OCI-LY7 (cell line): ENCODE data around the gene DNAH9. TPM values are rescaled to one million over a fixed set of nuclear protein-coding genes. Genes with fewer than 3 reads are reported as not detected.

ENCODE experiments used
- BruUV-seq: library from RNA; stranded (reverse); fragments of 400-500 nt; replicated peaks from 2 replicates; lab custom pipeline; 2021; lab: Mats Ljungman, UMichigan
- CTCF ChIA-PET: fragments of 300-600 bp; sonication (Branson Sonifier 250); formaldehyde crosslinking; loops from one replicate; lab custom pipeline; 2022; ENCODE audit warnings: antibody characterized with exemption; ENCODE audit not compliant: unreplicated experiment; lab: Charles Lee
- POLR2A ChIA-PET: fragments of 300-600 bp; sonication (Branson Sonifier 250); formaldehyde crosslinking; loops from one replicate; lab custom pipeline; 2022; ENCODE audit warnings: antibody characterized with exemption; lab: Charles Lee
- DNase-seq: peaks from one replicate; pipeline ENCODE4 v3.0.0-alpha.2; 2015; ENCODE audit warnings: low spot score
- H2AFZ ChIP-seq: fragments of 200-600 bp; sonication (generic), shearing (Covaris generic); 2 replicates; pipeline ENCODE4 v1.6.1; 2014; ENCODE audit warnings: mild to moderate bottlenecking, antibody characterized with exemption, low read length, moderate library complexity
- H3K27ac ChIP-seq: fragments of 200-600 bp; sonication (generic); 2 replicates; pipeline ENCODE4 v1.5.1; 2014; ENCODE audit warnings: mixed run types, low read depth, mild to moderate bottlenecking, moderate library complexity, low read length, inconsistent platforms; ENCODE audit not compliant: poor library complexity, severe bottlenecking
- H3K36me3 ChIP-seq: fragments of 200-600 bp; sonication (generic); 2 replicates; pipeline ENCODE4 v1.6.1; 2014; ENCODE audit warnings: mild to moderate bottlenecking, antibody characterized with exemption, low read length, moderate library complexity, mixed read lengths; ENCODE audit not compliant: insufficient read depth
- H3K4me1 ChIP-seq: fragments of 200-600 bp; sonication (generic); 2 replicates; pipeline ENCODE4 v1.5.1; 2014; ENCODE audit warnings: mild to moderate bottlenecking, low read length; ENCODE audit not compliant: insufficient read depth, poor library complexity, severe bottlenecking
- H3K4me2 ChIP-seq: fragments of 200-600 bp; sonication (generic); 2 replicates; pipeline ENCODE4 v1.6.1; 2014; ENCODE audit warnings: mild to moderate bottlenecking, low read length
- H3K4me3 ChIP-seq: fragments of 200-600 bp; sonication (generic); 2 replicates; pipeline ENCODE4 v1.5.1; 2014; ENCODE audit warnings: mild to moderate bottlenecking, low read depth, low read length; ENCODE audit not compliant: poor library complexity, severe bottlenecking
- H3K79me2 ChIP-seq: fragments of 200-600 bp; sonication (generic); 2 replicates; pipeline ENCODE4 v1.6.1; 2016; ENCODE audit warnings: low read depth, mild to moderate bottlenecking, low read length, moderate library complexity, mixed read lengths; ENCODE audit not compliant: insufficient read depth
- H3K9me2 ChIP-seq: fragments of 200-600 bp; sonication (generic); 2 replicates; pipeline ENCODE4 v1.6.1; 2016; ENCODE audit warnings: mild to moderate bottlenecking, low read length, mixed read lengths; ENCODE audit not compliant: insufficient read depth
- H3K9me3 ChIP-seq: fragments of 200-600 bp; sonication (generic); 2 replicates; pipeline ENCODE4 v1.6.1; 2014; ENCODE audit warnings: mild to moderate bottlenecking, mixed run types, low read length, mixed read lengths
- H4K20me1 ChIP-seq: fragments of 200-600 bp; sonication (generic); 2 replicates; pipeline ENCODE4 v1.6.1; 2014; ENCODE audit warnings: mild to moderate bottlenecking, antibody characterized with exemption, low read length, moderate library complexity, mixed read lengths; ENCODE audit not compliant: insufficient read depth
- CTCF ChIP-seq: fragments of 200-600 bp; sonication (generic); conservative IDR thresholded peaks from 2 replicates; pipeline ENCODE4 v1.5.1; 2014; ENCODE audit warnings: mild to moderate bottlenecking, antibody characterized with exemption, low read length, moderate library complexity, mixed read lengths
- EZH2phosphoT487 ChIP-seq: fragments of 200-600 bp; sonication (generic); IDR thresholded peaks from 2 replicates; pipeline ENCODE4 v1.6.1; 2018; ENCODE audit warnings: low read depth, borderline replicate concordance, mild to moderate bottlenecking, mixed run types, antibody characterized with exemption, low read length, moderate library complexity, mixed read lengths
- intact Hi-C: fragments of 100-400 bp; cut with micrococcal nuclease; formaldehyde crosslinking; loops from one replicate; pipeline ENCODE4 v1.10.0; 2022; ENCODE audit not compliant: unreplicated experiment
- total RNA-seq, 2 experiments: library from RNA; depleted of rRNA in 1 of 2; stranded (reverse); fragments of >200 nt in 1 of 2; shearing (Covaris generic) in 1 of 2; gene quantifications; 2 replicates each; pipeline ENCODE4 v1.2.3, GENCODE V29; 2014 to 2022

Gene DNAH9
- total RNA-seq, 2 experiments from 2014 or later: not detected

GRCh38 chr17:11979795-11980194, 381.5 kb downstream of the DNAH9 start:
- POLR2A ChIA-PET: no interaction called here
- Histone ChIP-seq H3K27ac (no peak overlapping the region), H2AFZ (no peak overlapping the region), H3K4me1 (no peaks in the 10 kb centered on the region), H3K79me2 (no peaks in the 10 kb centered on the region), H4K20me1 (no peaks in the 10 kb centered on the region), H3K36me3 (peaks cover 35% of the 10 kb centered on the region), H3K4me3 (no peak overlapping the region), H3K9me3 (no peaks in the 10 kb centered on the region), H3K9me2 (no peaks in the 10 kb centered on the region), H3K4me2 (no peak overlapping the region)
- TF ChIP-seq CTCF (no peak), EZH2phosphoT487 (no peak)
- CTCF ChIA-PET: no interaction called here
- no peak for DNase-seq
- BruUV-seq: no TSS peak
- intact Hi-C loops: no loop called here

GRCh38 chr17:11980813-11981212, 382.5 kb downstream of the DNAH9 start:
- H3K9me2 ChIP-seq: no peaks in the 10 kb centered on the region
- no peak for DNase-seq
- no peaks in the 10 kb centered on the region for H3K9me3 ChIP-seq
- no peak overlapping the region for H3K4me2 ChIP-seq
- H3K36me3 ChIP-seq: peaks cover 35% of the 10 kb centered on the region
- no peak overlapping the region for H3K27ac ChIP-seq
- H4K20me1 ChIP-seq: no peaks in the 10 kb centered on the region
- ChIA-PET CTCF (no interaction called here), POLR2A (no interaction called here)
- H3K4me3 ChIP-seq: no peak overlapping the region
- TF ChIP-seq CTCF: peak; percentile 62
- no peak for TF ChIP-seq EZH2phosphoT487
- no TSS peak for BruUV-seq
- H3K79me2 ChIP-seq: no peaks in the 10 kb centered on the region
- no peaks in the 10 kb centered on the region for H3K4me1 ChIP-seq
- H2AFZ ChIP-seq: no peak overlapping the region
- intact Hi-C loops: no loop called here

GRCh38 chr17:11981862-11982261, 383.6 kb downstream of the DNAH9 start:
- H3K27ac ChIP-seq: no peak overlapping the region
- CTCF ChIA-PET: no interaction called here
- intact Hi-C loops: no loop called here
- H3K9me2 ChIP-seq: no peaks in the 10 kb centered on the region
- BruUV-seq: no TSS peak
- peaks cover 34% of the 10 kb centered on the region for H3K36me3 ChIP-seq
- no peaks in the 10 kb centered on the region for H3K4me1 ChIP-seq
- no peaks in the 10 kb centered on the region for H3K9me3 ChIP-seq
- H2AFZ ChIP-seq: no peak overlapping the region
- DNase-seq: no peak
- H3K4me2 ChIP-seq: no peak overlapping the region
- H4K20me1 ChIP-seq: no peaks in the 10 kb centered on the region
- H3K79me2 ChIP-seq: no peaks in the 10 kb centered on the region
- POLR2A ChIA-PET: no interaction called here
- no peak for TF ChIP-seq CTCF
- no peak for TF ChIP-seq EZH2phosphoT487
- no peak overlapping the region for H3K4me3 ChIP-seq
